NCI-H2196 (cell line): ENCODE measurements around the gene CAB39.
"Not testable (repeated sequence)": the region's sequence is repeated elsewhere in the genome, so short reads cannot be mapped to it uniquely, and the experiment has no call there.

ENCODE experiments used
- DNase-seq: peaks from one replicate; lab custom pipeline; 2025; ENCODE audit not compliant: unreplicated experiment; lab: John Stamatoyannopoulos, UW

The CAB39 gene

GRCh38 chr2:230682546-230682945 lies 30.1 kb upstream of the CAB39 start:
- DNase-seq: no peak

DNA sequence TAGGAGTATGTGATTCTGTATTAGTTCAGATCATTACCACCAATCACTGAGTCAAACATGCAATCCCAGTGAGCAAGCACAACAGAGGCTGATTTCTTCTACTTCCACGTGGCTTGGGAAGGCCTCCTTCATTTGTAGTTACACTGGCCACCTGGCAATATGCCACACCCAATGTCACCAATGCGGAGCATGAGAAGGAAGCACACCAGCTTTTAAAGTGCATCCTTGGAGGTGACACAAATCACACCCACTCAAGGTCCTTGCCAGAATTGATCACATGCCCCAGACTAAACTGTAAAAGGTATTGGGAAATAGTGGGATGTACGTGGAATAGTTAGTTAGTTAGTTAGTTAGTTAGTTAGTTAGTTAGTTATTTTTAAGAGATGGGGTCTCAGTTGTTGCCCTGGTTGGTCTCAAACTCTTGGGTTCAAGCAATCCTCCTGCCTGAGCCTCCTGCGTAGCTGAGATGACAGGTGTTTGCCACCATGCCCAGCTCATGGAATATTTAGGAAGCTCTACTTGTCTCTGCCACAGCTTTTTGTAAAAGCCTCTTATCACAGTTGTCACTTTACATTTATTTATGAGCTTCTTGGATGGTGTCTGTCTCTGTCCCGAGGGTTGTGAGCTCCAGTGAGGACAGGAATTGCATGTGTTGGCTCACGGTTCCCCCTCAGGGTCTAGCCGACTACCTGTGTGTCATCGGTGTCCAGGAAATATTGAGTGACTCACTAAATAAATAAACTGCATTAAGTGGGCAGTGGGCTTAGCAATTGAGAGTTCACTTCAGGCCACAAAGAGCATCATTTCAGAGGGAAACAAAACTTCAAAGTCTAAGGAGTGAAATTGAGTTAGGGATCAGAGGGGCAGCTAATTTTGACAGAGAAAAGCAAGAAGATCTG lies 28.1 kb upstream of the CAB39 start:
- no peak for DNase-seq

- no peak for DNase-seq
Measured at GRCh38 chr2:230685178-230685577, 27.5 kb upstream of the CAB39 start.

GRCh38 chr2:230687498-230687897 lies 25.1 kb upstream of the CAB39 start:
- DNase-seq: no peak

- no peak for DNase-seq
Measured at GRCh38 chr2:230688490-230688889, 24.2 kb upstream of the CAB39 start.

- DNase-seq: no peak
Measured at GRCh38 chr2:230690439-230690838, 22.2 kb upstream of the CAB39 start.

DNA sequence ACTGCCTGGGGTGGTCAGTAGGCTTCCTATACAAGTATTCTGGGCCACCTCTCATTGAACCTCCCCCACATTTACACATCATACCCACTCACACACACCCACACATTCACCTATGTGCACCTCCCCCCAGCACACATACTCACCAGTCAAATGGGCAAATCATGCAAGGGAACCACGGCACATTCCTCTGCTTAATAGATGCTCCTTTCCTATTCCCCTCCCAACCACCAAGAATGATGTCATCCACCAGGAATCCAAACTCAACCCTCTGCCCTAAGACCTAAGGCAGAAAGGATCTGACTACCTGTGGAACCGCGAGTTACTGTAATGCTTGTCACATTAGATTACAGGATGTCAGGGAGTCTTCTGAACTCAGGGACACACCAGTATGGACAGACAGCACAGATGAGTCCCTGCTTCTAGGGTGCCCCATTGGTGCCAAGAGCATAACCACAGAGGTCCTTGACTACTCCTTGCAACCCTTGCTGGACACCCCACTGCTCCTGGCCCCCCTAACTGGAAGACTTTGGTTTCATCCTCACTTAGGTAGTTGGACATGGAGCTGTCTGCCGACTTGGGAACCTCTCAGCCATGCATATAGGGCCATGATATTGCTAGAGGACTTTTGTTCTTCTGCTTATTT lies 21.5 kb upstream of the CAB39 start:
- no peak for DNase-seq

DNA sequence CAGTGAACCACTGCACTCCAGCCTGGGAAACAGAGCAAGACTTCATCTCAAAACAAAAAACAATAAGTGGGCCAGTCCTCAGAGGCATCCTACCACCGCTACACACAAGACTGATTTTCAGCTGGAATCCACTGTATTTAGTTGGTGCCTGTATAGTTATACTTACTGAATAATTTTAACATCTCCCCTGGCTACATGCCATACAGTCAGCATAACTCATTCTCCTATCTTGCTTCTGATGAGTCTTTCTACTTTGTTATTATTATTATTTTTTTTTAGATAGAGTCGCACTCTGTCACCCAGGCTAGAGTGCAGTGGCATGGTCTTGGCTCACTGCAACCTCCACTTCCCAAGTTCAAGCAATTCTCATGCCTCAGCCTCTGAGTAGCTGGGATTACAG lies 19.9 kb upstream of the CAB39 start:
- DNase-seq: no peak

DNA sequence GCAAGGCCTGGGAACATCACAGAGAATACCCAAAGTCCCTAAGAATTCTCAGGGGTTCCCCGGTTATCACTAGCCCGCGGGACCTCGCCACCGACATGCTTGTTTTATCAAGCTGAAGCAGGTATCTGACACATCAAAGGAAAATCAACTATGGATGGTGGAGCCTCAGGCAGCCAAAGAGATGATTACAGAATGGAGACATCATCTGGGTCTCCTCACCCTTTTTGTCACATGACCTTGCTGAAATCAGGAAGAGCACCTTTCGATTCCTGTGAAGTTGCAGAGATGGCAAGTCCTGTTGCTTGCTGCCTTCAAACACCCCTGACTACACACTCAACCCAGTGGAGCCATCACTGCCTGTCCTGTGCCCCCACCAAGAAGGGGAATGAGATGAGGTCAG lies 19.2 kb upstream of the CAB39 start:
- DNase-seq: no peak

DNA sequence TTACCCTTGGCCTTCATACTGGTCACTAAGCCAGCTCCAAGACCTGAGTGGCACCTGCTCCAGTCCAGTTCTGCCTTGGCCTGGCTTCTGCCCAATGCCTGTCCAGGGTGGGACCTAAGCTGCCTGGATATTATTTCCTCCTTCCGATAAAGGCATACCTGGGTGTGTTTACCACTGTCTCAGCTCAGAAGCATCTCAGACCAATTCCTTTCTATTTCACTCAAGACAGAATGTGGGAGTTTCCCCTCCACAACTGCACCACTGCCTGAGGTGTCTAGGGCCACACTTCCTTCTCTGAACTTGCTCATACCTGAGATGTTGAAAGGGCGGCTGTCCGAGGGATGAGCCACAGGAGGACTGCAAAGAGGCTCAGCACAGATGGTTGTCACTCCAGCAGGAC lies 18.4 kb upstream of the CAB39 start:
- no peak for DNase-seq

GRCh38 chr2:230695551-230695950 lies 17.1 kb upstream of the CAB39 start:
- DNase-seq: no peak

GRCh38 chr2:230696670-230697069 lies 16.0 kb upstream of the CAB39 start:
- DNase-seq: no peak

GRCh38 chr2:230697676-230698075 lies 15.0 kb upstream of the CAB39 start:
- no peak for DNase-seq

- not testable (repeated sequence) for DNase-seq
Measured at GRCh38 chr2:230698753-230699152, 13.9 kb upstream of the CAB39 start.

DNA sequence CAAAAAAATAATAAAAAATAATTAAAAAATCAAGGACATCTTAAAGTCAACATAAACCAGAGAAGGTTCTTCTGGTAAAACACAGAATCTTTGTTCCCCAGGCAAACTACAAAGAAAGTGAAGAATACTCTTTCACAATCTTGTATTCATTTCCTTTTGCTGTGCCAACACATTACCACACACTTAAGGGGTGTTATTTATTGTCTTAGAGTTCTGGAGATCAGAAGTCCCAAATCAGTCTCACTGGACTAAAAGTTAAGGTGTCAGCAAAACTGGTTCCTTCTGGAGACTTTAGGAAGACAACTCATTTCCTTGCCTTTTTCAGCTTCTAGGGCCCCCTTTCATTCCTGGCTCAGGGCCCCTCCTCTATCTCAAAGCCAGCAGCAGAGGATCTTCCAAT lies 12.2 kb upstream of the CAB39 start:
- DNase-seq: no peak

DNA sequence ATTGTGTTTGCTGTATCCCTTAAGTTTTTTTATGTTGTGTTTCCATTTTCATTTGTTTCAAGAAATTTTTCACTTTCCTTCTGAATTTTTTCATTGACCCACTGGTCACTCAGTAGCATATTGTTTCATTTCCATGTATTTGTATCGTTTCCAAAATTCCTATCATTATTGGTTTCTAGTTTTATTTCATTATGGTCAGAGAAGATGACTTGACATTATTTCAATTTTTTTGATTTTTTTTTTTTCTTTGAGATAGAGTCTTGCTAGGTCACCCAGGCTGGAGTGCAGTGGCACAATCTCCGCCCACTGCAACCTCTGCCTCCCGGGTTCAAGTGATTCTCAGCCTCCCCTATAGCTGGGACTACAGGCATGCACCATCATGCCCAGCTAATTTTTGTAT lies 11.3 kb upstream of the CAB39 start:
- no peak for DNase-seq

DNA sequence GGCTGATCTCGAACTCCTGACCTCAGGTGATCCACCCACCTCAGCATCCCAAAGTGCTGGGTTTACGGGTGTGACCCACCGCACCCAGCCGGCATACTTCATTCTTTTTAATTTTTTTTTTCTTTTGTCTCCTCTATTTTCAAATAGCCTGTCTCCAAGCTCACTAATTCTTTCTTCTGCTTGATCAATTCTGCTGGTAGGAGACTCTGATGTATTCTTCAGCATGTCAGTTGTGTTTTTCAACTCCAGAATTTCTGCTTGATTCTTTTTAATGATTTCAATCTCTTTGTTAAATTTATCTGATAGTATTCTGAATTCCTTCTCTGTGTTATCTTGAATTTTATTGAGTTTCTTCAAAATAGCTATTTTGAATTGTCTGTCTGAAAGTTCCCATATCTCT lies 10.2 kb upstream of the CAB39 start:
- not testable (repeated sequence) for DNase-seq

DNA sequence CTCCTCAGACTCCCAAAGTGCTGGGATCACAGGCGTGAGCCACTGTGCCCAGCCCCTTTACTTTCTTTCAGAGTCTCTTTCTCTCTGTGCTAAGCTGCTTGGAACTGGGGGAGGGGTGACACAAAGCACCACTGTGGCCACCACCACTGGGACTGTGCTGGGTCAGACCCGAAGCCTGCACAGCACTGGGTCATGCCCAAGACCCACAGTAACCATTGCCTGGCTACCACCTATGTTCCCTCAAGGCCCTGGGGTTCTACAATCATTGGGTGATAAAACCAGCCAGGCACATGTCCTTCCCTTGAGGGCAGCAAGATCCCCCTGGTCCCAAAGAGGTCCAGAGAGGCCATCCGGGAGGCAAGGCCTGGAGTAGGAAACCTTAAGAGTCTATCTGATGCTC lies 9.1 kb upstream of the CAB39 start:
- DNase-seq: no peak

DNA sequence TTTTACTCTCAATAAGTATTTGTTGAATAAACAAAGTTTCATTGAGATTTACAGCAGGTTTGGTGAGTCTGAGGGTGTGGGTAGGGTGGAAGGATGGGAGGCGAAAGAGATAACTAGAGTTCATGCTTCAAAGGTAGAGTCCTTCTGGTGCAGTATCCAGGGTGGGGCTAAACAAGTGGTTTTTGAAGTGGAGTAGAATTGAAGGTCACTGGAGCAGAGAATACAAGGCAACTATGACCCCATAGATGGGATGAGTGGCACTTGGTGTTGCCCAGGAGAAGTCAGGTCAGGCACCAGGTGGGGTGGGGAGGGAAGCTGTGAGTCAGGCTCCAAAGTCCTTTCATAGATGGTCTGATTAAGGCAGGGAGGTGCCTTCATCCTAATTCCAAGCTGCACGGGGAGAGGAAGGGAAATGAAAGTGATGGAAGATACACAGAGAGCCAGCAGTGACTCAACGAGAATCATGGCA lies 6.6 kb upstream of the CAB39 start:
- no peak for DNase-seq

- DNase-seq: no peak
Measured at GRCh38 chr2:230706966-230707365, 5.7 kb upstream of the CAB39 start.

DNA sequence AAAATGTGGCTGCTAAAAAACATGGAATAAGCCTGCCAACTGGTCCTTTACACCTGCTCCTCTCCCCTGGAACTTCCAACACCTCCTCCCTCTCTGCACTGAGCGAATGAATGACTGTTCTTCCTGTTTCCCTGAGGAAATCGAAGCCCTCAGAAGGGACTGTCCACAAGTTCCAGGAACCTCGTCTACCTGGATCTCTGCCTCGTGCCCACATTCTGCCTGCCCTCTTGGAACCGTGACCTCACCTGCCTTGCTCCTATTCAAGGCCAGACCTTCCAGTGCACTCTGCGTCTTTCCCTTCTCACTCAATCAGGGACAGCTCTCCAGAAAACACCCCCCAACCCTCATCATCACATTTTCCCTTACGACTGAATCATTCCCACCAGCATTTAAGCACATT lies 4.4 kb upstream of the CAB39 start:
- DNase-seq: no peak

DNA sequence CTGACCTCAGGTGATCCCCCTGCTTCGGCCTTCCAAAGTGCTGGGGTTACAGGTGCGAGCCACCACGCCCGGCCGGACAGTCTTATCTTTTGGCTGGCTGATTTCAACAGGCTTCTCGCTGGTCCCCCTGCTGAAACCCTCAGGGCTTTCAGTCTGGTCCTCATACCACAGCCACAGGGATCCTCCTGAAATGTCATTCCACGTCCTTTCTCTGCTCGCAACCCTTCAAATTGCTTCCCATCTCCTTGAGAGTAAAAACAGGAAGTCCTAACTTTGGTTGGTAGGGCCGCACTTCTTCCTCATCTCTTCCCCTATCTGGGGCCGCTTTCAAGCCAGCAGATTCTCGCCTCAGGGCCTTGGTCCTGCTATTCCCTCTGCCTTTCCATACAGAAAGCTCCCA lies 1.4 kb upstream of the CAB39 start:
- DNase-seq: no peak
